Mesothelial cell of epicardium (in vitro differentiated cells): ENCODE measurements around the gene TOGARAM2. TPM values are rescaled to one million over a fixed set of nuclear protein-coding genes. Genes with fewer than 3 reads are reported as not detected.
A peak's percentile ranks its signal among the peaks of the same experiment; 100 is the strongest.

Source experiments
- DNase-seq, 2 experiments: peaks; one replicate each; pipeline ENCODE4 v3.0.0; 2021; ENCODE audit warnings: low spot score in 2 of 2; ENCODE audit not compliant: unreplicated experiment in 2 of 2
- H3K27ac Mint-ChIP-seq: 2 replicates; pipeline ENCODE4 v1.8.0; 2021; ENCODE audit warnings: mixed read lengths
- H3K27me3 Mint-ChIP-seq: 2 replicates; pipeline ENCODE4 v1.8.0; 2021; ENCODE audit warnings: low read depth, mixed read lengths
- H3K36me3 Mint-ChIP-seq: 2 replicates; pipeline ENCODE4 v1.8.0; 2021; ENCODE audit warnings: mixed read lengths
- H3K4me1 Mint-ChIP-seq: 2 replicates; pipeline ENCODE4 v1.8.0; 2021; ENCODE audit warnings: mixed read lengths
- H3K4me3 Mint-ChIP-seq: 2 replicates; pipeline ENCODE4 v1.8.0; 2021; ENCODE audit warnings: mild to moderate bottlenecking, moderate library complexity, mixed read lengths
- H3K9me3 Mint-ChIP-seq: 2 replicates; pipeline ENCODE4 v1.8.0; 2021; ENCODE audit warnings: mixed read lengths
- total RNA-seq: library from RNA; stranded (reverse); gene quantifications from 3 replicates; pipeline ENCODE4 v1.2.1, GENCODE V29; 2021
- TF ChIP-seq, protein P1 (sequence below): fragments of 200-600 bp; sonication (generic); IDR thresholded peaks from one replicate; pipeline ENCODE4 v1.5.0; 2021; ENCODE audit warnings: antibody characterized with exemption; ENCODE audit not compliant: unreplicated experiment

The TOGARAM2 gene
- total RNA-seq, 1 donor from 2014 or later, result 0.40 TPM

DNA sequence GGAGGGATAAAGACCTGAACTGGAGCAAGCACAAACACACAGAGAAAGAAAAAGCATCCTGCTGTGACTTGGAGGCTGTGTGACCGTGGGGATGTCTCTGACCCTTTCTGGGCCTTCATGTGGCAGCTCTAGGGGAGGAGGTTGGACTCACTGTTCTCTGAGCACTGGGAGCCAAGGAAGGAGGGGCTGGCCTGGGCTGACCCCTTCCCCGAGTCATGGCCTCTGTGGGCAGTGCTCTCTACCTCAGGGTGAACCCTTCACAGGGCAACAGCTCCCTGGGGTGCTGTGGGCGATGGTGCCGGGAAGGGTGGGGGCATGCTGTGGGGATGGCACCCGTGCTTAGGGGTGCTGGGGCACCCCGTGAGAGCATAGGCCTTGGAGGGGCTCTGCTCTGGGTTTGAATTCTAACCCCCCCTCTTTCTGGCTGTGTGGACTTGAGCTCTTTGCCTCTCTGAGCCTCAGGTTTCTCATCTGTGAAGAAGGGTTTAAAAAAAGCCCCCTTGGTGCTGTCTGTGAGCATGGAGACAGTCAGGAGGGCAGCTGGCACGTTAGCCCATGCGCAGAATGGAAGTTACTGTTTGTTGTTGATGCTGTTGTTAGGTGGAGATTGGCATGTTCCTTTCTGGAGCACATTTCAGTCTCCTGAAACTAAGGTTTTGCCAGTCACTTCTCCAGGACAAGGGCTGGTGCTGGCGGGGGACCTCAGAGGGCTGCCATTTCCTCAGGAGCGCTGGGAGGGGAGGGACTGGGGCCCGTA lies 700 bp downstream of the TOGARAM2 start:
- peaks cover 4% of the 10 kb centered on the region for H3K4me1 Mint-ChIP-seq
- TF ChIP-seq, protein P1, sequence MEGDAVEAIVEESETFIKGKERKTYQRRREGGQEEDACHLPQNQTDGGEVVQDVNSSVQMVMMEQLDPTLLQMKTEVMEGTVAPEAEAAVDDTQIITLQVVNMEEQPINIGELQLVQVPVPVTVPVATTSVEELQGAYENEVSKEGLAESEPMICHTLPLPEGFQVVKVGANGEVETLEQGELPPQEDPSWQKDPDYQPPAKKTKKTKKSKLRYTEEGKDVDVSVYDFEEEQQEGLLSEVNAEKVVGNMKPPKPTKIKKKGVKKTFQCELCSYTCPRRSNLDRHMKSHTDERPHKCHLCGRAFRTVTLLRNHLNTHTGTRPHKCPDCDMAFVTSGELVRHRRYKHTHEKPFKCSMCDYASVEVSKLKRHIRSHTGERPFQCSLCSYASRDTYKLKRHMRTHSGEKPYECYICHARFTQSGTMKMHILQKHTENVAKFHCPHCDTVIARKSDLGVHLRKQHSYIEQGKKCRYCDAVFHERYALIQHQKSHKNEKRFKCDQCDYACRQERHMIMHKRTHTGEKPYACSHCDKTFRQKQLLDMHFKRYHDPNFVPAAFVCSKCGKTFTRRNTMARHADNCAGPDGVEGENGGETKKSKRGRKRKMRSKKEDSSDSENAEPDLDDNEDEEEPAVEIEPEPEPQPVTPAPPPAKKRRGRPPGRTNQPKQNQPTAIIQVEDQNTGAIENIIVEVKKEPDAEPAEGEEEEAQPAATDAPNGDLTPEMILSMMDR, result no peak
- DNase-seq, result no peak
- H3K36me3 Mint-ChIP-seq, result no peaks in the 10 kb centered on the region
- no peak overlapping the region for H3K4me3 Mint-ChIP-seq
- H3K27me3 Mint-ChIP-seq, result no peaks in the 10 kb centered on the region
- no peaks in the 10 kb centered on the region for H3K9me3 Mint-ChIP-seq
- H3K27ac Mint-ChIP-seq, result no peak overlapping the region

DNA sequence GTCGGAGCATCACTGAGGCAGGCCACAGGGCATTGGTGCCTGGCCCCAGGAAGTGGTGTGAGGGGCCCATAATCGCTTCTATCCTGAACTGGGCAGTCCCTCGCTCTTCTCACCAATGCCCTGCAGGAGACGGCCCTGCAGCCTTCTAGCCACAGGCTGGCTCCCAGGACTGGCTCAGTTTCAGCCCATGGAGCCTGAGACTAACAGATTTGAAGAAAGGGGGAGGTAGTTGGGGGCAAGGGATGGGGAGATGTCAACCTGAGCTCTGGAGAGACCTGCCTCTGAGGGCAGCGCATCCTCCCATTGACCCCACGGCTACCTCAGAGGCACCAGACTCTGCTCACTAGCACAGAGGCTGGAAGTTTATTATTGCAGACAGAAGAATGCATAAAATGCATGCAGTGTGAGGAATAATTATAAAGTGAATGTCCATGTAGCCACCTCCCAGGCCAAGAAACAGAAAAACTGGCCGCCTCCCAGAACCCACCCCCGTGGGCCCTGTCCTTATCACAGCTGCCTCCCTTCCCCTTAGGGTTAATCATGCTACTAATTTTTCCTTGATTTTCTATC lies 1.4 kb downstream of the TOGARAM2 start:
- no peak for DNase-seq
- Mint-ChIP-seq H3K27ac (peak overlapping the region; percentile 25), H3K36me3 (no peaks in the 10 kb centered on the region), H3K27me3 (no peaks in the 10 kb centered on the region), H3K4me1 (peaks cover 3% of the 10 kb centered on the region), H3K9me3 (no peaks in the 10 kb centered on the region), H3K4me3 (no peak overlapping the region)
- TF ChIP-seq, protein P1, result no peak

DNA sequence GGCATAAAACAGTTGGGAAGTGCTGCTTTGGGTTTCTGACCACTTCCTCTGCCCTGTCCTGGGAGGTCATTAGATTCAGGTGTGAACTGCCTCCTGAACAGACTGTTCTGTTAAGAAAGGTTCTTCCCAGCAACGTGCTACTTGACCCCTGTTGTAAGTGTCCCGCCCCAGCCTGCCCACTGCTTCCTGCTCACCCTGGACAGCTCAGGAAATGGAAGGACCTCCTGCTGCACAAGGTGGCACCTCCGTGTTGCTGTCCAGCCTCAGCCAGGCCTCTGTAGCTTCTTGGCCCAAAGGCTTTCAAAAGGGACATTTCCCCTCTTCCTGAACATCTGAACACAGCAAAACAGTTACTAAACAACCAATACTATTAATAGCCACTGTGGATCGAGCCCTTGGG lies 5.3 kb downstream of the TOGARAM2 start:
- Mint-ChIP-seq H3K36me3 (no peaks in the 10 kb centered on the region), H3K4me1 (peaks cover 3% of the 10 kb centered on the region), H3K9me3 (no peaks in the 10 kb centered on the region), H3K27me3 (no peaks in the 10 kb centered on the region), H3K4me3 (no peak overlapping the region), H3K27ac (no peak overlapping the region)
- TF ChIP-seq, protein P1, result no peak
- DNase-seq, result no peak

DNA sequence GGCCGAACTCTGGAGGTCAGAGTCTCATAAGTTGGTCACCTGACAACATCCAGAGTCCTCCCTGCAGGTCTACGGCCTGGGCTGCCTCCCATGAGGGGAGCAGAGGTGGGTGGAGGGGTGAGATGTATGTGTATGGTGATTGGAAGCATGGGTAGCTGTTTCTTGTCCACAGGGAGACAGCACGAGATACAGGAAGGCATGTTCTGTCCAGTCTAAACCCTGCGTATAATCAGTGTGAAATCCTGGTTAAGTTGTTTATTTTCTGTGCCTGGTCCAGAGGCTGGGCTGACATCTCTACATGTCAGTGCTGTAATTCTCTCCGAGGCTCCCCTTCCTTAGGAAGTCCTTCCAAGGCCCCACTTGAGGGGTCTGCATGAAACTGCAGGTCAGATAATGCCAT lies 8.9 kb downstream of the TOGARAM2 start:
- no peaks in the 10 kb centered on the region for H3K27me3 Mint-ChIP-seq

DNA sequence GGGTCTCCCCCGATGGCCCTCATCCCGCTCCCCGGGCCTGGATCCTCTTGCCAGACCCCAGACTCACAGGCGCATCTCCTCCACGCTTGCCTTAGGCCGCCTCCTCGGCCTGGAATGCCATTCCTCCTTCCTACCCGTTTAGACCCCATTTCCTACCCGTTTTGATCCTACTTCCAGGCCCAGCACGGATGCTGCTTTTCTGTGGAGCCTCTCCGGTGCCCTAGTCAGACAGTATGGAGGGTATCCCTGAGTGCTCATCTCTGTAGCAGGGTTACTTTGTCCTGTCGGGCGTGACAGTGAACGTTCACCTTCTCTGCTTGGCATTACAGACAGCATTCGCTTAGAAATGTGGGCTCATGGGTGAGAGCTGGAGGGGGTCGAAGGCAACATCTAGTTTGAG lies 9.3 kb downstream of the TOGARAM2 start:
- H3K4me1 Mint-ChIP-seq, result peaks cover 5% of the 10 kb centered on the region
- no peaks in the 10 kb centered on the region for H3K9me3 Mint-ChIP-seq
- no peaks in the 10 kb centered on the region for H3K27me3 Mint-ChIP-seq
- no peaks in the 10 kb centered on the region for H3K36me3 Mint-ChIP-seq
- TF ChIP-seq, protein P1, result no peak
- H3K27ac Mint-ChIP-seq, result no peak overlapping the region
- no peak overlapping the region for H3K4me3 Mint-ChIP-seq
- DNase-seq, result no peak

More for the DNA sequence above, 8.9 kb downstream of the TOGARAM2 start:
- Mint-ChIP-seq H3K4me3 (no peak overlapping the region), H3K4me1 (peaks cover 5% of the 10 kb centered on the region), H3K27ac (no peak overlapping the region), H3K9me3 (no peaks in the 10 kb centered on the region), H3K36me3 (no peaks in the 10 kb centered on the region)
- no peak for DNase-seq
- TF ChIP-seq, protein P1, result no peak
